Measurements from ENCODE around the gene DRAM1. TPM values are rescaled to one million over a fixed set of nuclear protein-coding genes. Genes with fewer than 3 reads are reported as not detected.
"Not testable (repeated sequence)": the region's sequence is repeated elsewhere in the genome, so short reads cannot be mapped to it uniquely, and the experiment has no call there.

The DRAM1 gene
- 3.2 TPM for polyA plus RNA-seq (ENCODE audit: insufficient read length)

- DNase-seq (ENCODE audit: low read depth): peak; percentile 48
These were observed at the start of gene DRAM1 for GRCh38 chr12:101876861-101877805. TSS of gene DRAM1 (plus strand) at chr12:101877580. CDS start at chr12:101877790, 210 bp downstream.

DNA sequence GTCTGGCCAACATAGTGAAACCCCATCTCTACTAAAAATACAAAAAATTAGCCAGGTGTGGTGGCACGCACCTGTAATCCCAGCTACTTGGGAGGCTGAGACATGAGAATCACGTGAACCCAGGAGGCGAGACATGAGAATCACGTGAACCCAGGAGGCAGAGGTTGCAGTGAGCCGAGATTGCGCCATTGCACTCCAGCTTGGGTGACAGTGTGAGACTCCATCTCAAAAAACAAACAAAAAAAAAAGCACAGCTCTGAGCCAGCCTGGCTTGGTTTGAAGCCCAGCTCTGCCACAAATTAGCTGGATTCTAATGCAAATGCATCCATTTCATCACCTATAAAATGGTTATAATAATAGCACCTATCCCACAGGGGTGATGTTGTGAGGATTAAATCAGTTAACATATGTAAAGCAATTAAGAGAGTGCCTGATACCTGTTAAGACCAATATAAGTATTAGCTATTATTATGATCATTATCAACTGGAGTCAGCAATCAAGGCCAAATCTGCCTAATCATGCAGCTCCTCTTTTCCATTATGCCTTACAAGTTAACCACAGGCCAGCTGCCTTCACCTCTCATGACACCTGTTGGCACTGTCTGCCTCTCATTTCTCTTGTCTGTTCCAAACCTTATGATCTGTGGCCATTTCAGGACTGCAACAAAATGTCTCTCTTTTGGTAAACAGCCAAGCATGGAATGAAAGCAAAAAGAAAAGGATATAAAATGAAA is 48.8 kb upstream of the DRAM1 start:
- no peak for DNase-seq (ENCODE audit: low read depth)

DNA sequence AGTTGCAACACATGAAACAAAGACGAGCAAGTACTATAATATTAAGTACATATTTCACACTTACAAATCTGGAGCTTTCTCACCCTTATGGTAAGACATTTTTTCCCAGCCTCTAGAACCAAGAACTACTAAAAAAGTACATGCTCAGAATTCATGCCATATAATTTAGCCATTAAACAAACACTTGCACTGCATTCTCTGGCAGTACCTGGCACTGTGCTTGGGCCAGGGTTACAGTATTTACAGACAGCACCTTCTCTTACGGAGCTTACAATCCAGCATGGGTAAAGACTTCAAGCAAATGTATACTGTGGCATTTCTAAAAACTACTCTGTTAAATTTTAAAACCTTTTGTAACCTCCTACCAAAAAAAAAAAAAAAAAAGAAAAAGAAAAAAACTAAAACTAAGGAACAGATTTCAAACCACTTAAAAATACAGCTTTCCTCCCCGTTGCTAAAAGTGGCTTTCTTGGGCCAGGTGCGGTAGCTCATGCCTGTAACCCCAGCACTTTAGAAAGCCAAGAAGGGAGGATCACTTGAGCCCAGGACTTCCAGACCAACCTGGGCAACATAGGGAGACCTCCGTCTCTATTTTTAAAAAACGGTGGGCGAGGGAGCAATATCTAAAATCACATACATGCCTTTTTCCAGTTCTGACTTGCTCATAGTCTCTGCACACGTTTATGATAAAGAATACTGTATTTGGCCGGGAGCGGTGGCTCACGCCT is 47.6 kb upstream of the DRAM1 start:
- DNase-seq (ENCODE audit: low read depth): no peak

DNA sequence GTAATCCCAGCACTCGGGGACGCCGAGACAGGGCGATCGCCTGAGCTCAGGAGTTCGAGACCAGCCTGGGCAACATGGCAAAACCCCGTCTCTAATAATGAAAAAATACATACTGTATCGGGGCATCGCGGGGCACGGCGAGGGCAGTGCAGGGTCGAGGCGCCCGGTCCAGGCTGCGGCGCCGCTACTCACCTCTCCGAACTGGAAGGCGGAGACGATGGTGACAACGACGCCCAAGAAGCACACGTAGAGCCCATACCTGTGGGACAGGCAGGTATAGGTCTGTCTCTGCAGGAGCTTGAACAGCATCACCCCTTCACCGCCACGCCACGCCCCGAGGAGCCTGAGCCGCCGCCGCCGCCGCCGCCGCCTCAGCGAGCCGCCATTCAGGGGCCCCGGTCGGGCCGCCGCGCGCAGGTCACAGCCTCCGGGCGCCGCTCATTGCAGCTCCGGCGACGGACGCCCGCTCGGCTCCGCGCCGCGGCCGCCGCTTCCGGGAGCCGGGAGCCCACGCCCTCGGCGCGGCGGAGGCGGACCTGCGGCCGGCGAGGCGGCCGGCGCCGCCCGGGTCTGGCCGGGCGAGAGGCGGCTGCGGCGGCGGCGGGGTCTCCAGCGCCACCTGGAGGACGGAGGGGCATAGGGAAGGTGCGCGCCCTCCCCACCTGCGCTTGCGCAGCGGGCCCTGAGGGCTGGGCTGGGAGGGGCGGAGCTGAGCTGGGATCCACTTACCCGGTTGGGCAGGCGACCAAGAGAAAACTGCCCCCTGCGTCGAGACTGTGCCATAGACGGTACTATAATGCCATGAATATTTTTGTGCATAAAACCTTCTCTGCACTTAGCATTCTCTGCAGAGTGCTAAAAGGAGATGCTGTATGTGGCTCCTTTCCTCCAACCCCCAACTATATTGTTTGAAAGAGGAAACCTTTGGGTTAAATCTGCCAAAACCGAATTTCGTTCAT is 46.7 kb upstream of the DRAM1 start, which contains the start of gene GNPTAB:
Gene GNPTAB, minus strand, starts transcription at position 593 of the 959 bp plus-strand sequence. Its CDS starts 284 bp downstream, at position 309.
- peak; percentile 53 for DNase-seq (ENCODE audit: low read depth)

DNA sequence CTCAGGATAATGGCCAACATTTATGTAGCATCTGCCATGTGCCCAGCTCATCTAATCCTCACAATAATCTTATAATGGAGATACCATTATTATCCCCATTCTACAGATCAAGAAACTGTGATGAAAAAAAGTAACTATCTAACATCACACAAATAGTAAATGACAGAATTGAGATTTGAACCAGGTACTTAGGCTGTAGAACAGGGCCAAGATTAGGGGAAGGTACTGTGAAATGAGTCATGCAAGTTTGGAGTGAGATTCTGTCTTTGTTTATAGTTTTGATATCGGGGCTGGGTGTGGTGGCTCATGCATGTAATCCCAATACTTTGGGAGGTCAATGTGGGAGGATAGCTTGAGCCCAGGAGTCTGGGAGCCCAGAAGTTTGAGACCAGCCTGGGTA is 45.4 kb upstream of the DRAM1 start:
- no peak for DNase-seq (ENCODE audit: low read depth)

GRCh38 chr12:101838628-101839323 is 38.6 kb upstream of the DRAM1 start:
- no peak for DNase-seq (ENCODE audit: low read depth)

DNA sequence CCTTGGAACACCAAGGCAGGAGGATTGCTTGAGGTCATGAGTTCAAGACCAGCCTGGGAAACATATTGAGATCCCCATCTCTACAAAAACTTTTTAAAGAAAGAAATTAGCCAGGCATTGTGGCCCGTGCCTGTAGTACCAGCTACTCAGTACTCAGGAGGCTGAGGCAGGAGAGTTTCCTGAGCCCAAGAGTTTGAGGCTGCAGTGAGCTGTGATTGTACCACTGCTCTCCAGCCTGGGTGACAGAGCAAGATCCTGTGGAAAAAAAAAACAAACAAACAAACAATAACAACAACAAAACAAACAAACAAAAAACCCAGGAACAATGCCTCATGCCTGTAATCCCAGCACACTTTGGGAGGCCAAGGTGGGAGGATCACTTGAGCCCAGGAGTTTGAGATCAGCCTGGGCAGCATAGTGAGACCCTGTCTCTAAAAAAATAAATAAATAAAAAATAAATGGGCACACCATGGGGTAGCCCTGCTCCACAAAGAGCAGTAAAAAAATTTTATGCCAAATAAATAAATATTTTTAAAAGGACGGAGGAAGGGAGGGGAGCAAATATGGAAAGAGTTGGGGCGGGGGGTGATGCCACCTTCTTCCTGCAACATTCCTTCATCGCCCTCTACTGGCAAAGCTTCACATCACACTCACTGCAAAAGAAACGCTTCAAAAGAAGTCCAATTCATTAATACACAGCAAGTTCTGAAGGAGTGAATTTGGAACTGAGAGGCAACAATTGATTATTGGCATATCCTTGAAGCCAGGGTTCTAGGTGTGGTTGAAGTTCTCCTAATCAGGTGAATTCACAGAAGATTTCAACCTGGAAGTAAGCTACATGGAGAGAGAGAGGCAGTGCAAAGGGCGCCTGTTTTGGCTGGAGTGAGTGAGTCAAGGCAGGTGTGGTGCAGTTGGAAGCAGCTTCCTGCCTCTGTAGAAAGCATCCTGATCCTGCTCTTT is 37.8 kb upstream of the DRAM1 start:
- DNase-seq (ENCODE audit: low read depth): peak; percentile 44

GRCh38 chr12:101841069-101841468 is 36.3 kb upstream of the DRAM1 start:
- DNase-seq (ENCODE audit: low read depth): no peak

DNA sequence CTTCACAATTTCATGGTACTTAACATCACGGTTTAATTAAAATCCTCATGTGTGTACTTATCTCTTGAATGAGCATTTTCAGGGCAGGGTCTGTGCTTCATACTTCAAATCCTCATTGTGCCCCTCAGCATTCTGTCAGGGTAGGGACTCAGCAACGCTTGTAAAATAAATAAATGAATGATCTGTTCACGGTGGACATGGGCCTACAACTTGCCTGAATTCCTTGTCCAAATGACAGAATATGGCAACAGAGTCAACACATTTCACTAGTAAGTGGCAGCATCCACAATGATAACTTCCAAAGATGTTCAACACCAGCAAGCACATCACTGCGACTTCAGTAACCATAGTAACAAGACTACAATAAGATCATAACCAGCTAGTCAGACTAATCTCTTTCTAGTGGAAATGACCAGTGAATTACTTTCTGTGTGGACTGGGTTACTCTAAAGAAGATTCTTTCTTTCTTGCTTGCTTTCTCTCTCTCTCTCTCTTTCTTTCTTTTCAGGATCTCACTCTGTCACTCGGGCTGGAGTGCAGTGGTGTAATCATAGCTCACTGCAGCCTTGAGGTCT is 32.2 kb upstream of the DRAM1 start:
- no peak for DNase-seq (ENCODE audit: low read depth)

DNA sequence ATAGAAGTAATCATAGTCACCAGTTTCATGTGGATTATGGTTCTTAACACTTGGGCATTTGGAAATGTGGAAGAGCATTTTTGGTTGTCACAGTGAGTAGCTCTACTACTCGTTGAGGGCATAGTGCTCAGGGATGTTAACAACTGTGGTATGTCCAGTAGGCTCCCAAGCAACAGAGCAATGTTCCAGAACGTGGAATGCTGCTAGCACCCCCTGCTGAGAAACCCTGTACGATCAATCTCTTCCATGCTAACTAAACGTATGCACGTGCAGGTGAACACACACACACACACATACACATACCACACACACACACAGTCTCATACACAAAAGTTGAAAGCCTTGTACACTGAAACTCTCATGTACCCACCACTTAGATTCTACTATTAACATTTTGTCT is 30.1 kb upstream of the DRAM1 start:
- no peak for DNase-seq (ENCODE audit: low read depth)

- DNase-seq (ENCODE audit: low read depth): no peak
These were observed 27.2 kb upstream of the DRAM1 start for GRCh38 chr12:101850199-101850598.

DNA sequence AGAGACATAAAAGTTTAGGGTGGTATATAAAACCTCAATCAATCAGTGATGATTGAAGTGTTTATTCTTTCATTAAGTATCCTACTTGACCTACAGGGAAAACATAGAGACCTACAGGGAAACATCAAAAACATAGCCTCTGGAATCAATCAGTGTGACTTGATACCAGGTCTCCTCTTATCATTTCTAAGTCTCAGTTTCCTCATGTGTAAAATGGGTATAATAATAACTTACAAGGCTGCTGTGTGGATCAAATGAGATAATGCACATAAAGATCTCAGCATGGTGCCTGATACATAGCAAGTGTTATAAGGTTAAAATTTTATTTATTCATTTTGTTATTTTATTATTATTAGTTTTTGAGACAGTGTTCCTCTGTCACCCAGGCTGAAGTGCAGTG is 24.4 kb upstream of the DRAM1 start:
- no peak for DNase-seq (ENCODE audit: low read depth)

- no peak for DNase-seq (ENCODE audit: low read depth)
These were observed 22.6 kb upstream of the DRAM1 start for GRCh38 chr12:101854747-101855146.

GRCh38 chr12:101855364-101855884 is 22.0 kb upstream of the DRAM1 start:
- no peak for DNase-seq (ENCODE audit: low read depth)

DNA sequence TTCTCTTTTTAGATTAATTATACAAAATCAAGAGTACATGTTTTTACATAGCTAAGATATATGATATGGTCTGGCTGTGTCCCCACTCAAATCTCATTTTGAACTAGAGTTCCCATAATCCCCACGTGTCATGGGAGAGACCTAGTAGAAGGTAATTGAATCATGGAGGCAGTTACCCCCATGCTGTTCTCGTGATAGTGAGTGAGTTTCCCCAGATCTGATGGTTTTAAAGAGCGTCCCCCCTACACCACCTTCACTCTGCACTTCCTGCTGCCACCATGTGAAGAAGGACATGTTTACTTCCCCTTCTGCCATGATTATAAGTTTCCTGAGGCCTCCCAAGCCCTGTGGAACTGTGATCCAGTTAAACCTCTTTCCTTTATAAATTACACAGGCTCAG is 21.4 kb upstream of the DRAM1 start:
- no peak for DNase-seq (ENCODE audit: low read depth)

DNA sequence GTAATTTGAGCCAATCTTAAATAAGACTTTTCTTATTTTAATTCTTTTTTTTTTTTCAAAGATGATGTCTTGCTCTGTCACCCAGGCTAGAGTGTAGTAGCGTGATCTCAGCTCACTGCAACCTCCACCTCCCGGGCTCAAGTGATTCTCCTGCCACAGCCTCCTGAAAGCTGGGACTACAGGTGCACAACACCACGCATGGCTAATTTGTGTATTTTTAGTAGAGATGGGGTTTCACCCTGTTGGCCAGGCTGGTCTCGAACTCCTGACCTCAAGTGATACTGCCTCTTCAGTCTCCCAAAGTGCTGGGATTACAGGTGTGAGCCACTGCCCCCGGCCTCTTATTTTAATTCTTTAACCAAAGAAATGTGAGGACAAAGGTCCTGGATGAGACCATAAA is 20.8 kb upstream of the DRAM1 start:
- not testable (repeated sequence) for DNase-seq (ENCODE audit: low read depth)

DNA sequence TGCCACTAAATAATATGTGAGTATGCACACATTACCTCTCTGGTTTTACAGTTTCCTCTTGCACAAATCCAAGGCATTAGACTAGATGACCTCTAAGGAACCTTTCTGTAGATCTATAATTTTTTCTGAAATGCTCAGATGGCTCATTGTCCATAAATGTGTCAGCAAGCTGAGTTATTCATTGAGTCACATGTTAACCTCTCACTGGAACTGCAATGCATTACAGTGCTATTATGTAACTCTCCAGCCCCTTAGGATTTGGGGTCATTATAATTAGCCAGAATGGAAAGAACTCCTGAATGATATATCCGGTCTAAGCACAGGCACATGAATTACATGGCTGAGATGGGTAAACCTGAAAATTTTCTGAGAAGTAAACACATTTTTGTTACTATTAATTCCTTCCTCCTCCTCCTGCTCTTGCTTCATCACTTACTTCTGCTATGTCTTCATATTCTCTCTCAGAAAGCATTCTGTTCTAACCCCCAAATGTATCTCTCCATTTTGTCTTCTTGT is 20.3 kb upstream of the DRAM1 start:
- DNase-seq (ENCODE audit: low read depth): no peak

DNA sequence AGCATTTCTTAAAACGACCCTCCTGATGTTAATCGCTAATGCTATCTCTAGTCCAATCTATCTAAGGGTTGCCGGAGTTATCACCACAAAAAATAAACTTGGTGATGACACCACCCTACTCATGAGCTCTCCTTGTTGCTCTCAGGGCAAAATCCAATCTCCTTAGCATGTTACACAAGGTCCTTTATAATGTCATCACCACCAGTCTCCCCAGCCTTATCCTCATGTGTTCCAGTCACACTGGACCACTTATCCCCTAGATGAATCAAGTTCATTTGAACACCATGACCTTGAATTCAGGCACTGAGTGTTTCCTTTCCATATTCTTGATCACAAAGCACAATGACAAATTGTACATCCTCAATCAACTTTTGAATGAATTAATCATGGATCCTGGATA is 19.0 kb upstream of the DRAM1 start:
- DNase-seq (ENCODE audit: low read depth): no peak

All from forelimb muscle (tissue), 1 donor.